ENCODE results near the gene GAREM2.

DNA sequence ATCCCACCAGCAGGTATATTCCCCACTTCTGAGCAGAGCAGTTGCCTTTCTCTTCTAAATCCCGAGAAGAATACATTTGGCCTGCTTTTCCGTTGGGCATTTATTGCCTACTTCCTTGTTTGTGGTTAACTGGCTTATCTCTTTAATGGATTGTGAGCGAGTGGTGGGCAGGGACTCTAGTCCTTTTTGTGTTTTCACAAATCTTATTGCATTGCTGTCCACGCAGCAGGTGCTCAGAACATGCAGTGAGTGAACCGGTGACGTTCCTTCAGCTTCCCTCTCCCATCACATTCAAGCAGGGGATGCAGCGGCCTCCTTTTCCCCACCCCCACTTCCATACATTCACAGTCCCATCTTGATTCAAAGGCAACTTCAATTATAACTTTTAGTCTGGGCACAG, 28.9 kb upstream of the GAREM2 start:
- TF ChIP-seq POLR2A (IDR thresholded peaks at IDR 0.05): no peak
- TF ChIP-seq, protein P1, sequence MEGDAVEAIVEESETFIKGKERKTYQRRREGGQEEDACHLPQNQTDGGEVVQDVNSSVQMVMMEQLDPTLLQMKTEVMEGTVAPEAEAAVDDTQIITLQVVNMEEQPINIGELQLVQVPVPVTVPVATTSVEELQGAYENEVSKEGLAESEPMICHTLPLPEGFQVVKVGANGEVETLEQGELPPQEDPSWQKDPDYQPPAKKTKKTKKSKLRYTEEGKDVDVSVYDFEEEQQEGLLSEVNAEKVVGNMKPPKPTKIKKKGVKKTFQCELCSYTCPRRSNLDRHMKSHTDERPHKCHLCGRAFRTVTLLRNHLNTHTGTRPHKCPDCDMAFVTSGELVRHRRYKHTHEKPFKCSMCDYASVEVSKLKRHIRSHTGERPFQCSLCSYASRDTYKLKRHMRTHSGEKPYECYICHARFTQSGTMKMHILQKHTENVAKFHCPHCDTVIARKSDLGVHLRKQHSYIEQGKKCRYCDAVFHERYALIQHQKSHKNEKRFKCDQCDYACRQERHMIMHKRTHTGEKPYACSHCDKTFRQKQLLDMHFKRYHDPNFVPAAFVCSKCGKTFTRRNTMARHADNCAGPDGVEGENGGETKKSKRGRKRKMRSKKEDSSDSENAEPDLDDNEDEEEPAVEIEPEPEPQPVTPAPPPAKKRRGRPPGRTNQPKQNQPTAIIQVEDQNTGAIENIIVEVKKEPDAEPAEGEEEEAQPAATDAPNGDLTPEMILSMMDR (IDR thresholded peaks at IDR 0.05 in 8 of 11, conservative IDR thresholded peaks at IDR 0.05 in 3 of 11): no peak
